ENCODE results near the gene MARCHF2.
A peak's percentile ranks its signal among the peaks of the same experiment; 100 is the strongest.
"Not testable (repeated sequence)": the region's sequence is repeated elsewhere in the genome, so short reads cannot be mapped to it uniquely, and the experiment has no call there.

MARCHF2 gene

GRCh38 chr19:8404391-8405151 is 8.5 kb upstream of the MARCHF2 start:
- DNase-seq (ENCODE audit: low read depth in 1 of 2, low spot score in 1 of 2): no peak

GRCh38 chr19:8410718-8411117 is 2.4 kb upstream of the MARCHF2 start:
- not testable (repeated sequence) for DNase-seq (ENCODE audit: low read depth in 1 of 2, low spot score in 1 of 2)

- DNase-seq (ENCODE audit: low read depth in 1 of 2, low spot score in 1 of 2): no peak
Observed at GRCh38 chr19:8413629-8413995, 507 bp downstream of the MARCHF2 start.

DNA sequence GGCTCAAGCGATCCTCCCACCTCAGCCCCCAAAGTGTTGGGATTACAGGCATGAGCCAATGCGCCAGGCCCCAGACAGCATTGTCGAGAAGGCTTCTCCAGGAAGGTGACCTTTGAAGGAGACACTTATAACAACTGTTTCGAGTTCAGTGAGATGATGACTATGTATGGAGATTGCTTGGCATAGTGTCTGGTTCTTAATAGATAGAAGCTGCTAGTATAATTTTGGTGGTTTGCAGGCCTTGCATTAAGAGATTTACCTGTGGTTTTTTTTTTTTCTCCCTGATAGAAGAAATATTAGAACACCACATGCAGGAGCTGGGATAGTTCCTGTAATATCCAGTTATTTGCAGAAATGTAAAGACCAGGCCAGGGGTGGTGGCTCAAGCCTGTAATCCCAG is 3.7 kb downstream of the MARCHF2 start:
- DNase-seq (ENCODE audit: low read depth in 1 of 2, low spot score in 1 of 2): no peak

- DNase-seq (ENCODE audit: low read depth in 1 of 2, low spot score in 1 of 2): no peak
Observed at GRCh38 chr19:8421484-8422461, 8.7 kb downstream of the MARCHF2 start.

GRCh38 chr19:8423817-8424223 is 10.7 kb downstream of the MARCHF2 start:
- no peak for DNase-seq (ENCODE audit: low read depth in 1 of 2, low spot score in 1 of 2)

DNA sequence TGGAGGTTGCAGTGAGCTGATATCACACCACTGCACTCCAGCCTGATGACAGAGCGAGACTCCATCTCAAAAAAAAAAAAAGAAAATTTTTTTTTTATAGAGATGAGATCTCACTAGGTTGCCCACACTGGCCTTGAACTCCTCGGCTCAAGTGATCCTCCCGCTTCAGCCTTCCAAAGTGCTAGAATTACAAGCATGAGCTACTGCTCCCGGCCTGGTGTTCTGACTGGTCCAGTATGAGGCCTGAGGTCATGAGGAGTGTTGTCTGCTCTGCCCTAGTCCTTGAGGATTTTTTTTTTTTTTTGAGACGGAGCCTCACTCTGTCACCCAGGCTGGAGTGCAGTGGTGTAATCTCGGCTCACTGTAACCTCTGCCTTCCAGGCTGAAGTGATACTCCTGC is 12.2 kb downstream of the MARCHF2 start:
- DNase-seq (ENCODE audit: low read depth in 1 of 2, low spot score in 1 of 2): not testable (repeated sequence)

- DNase-seq (ENCODE audit: low read depth in 1 of 2, low spot score in 1 of 2): no peak
Observed at GRCh38 chr19:8426283-8426682, 13.2 kb downstream of the MARCHF2 start.

- DNase-seq (ENCODE audit: low read depth in 1 of 2, low spot score in 1 of 2): no peak
Observed at GRCh38 chr19:8429044-8429443, 15.9 kb downstream of the MARCHF2 start.

- DNase-seq (ENCODE audit: low read depth in 1 of 2, low spot score in 1 of 2): no peak
Observed at GRCh38 chr19:8429826-8430225, 16.7 kb downstream of the MARCHF2 start.

- no peak for DNase-seq (ENCODE audit: low read depth in 1 of 2, low spot score in 1 of 2)
Observed at GRCh38 chr19:8430650-8431049, 17.5 kb downstream of the MARCHF2 start.

DNA sequence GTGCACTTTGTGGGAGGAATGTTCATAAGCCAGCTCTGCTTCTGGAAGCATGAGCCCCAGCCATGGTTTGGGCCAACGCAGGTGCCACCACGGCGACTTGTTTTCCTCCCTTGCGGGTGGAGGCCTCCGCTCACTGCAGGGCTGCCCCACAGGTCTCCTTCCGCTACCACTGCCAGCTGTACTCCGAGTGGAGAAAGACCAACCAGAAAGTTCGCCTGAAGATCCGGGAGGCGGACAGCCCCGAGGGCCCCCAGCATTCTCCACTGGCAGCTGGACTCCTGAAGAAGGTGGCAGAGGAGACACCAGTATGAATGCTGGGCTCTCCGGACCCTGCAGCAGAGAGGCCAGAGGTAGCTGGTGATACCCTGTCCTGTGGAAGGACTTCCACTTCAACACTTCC is 25.1 kb downstream of the MARCHF2 start:
- no peak for DNase-seq (ENCODE audit: low read depth in 1 of 2, low spot score in 1 of 2)

- DNase-seq (ENCODE audit: low read depth in 1 of 2, low spot score in 1 of 2): no peak
Observed at GRCh38 chr19:8441725-8442544, 28.8 kb downstream of the MARCHF2 start.

DNA sequence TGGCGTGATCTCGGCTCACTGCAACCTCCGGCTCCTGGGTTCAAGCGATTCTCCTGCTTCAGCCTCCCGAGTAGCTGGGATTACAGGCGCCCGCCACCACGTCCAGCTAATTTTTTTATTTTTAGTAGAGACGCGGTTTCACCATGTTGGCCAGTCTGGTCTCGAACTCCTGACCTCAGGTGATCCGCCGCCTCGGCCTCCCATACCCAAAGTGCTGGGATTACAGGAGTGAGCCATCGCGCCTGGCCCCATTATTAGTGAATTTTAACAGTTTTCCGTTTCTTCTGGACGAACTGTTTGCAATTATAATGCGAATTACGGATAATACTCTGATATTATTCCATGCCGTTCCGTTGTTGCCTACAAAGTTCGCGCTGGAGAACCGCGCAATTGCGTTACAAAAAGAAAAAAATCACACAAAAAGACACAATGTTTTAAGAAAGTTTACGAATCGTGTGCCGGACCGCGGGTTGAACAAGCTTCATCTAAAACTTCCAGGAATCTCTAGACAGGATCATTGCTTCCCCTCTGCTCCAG is 31.1 kb downstream of the MARCHF2 start:
- DNase-seq (ENCODE audit: low read depth in 1 of 2, low spot score in 1 of 2): not testable (repeated sequence)

GRCh38 chr19:8444677-8445487 is 31.8 kb downstream of the MARCHF2 start, which contains the start of gene HNRNPM:
TSS of gene HNRNPM (plus strand) at chr19:8444975. CDS start at chr19:8444999, 24 bp downstream.
- peak; percentile 99 to 100 for DNase-seq (ENCODE audit: low read depth in 1 of 2, low spot score in 1 of 2)

DNA sequence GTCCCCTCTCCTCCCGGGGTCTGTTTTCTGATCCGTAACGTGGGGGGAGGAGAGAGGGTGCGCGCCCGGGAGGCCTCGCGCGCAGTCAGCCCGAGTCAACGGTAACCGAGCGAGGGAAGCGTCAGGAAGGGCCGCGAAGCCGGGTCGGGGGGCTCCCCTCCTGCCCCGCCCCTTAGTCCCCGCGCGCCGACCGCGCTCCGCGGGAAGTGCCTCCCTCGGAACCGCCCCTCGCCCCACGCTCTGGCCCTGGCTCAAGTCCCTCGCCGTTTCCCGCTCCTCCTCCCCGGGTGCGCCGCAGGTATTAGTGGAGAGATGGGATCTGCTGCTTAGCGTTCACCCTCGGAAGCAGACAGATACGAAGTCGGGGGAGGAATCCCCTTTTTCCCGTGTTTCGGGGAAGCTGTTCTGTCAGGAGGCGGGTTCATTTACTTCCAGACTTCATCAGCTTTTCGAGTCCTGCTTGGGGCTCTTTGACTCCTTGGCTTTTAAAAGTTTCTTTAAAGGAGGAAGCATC is 32.4 kb downstream of the MARCHF2 start:
- DNase-seq (ENCODE audit: low read depth in 1 of 2, low spot score in 1 of 2): peak; percentile 9 to 10

DNA sequence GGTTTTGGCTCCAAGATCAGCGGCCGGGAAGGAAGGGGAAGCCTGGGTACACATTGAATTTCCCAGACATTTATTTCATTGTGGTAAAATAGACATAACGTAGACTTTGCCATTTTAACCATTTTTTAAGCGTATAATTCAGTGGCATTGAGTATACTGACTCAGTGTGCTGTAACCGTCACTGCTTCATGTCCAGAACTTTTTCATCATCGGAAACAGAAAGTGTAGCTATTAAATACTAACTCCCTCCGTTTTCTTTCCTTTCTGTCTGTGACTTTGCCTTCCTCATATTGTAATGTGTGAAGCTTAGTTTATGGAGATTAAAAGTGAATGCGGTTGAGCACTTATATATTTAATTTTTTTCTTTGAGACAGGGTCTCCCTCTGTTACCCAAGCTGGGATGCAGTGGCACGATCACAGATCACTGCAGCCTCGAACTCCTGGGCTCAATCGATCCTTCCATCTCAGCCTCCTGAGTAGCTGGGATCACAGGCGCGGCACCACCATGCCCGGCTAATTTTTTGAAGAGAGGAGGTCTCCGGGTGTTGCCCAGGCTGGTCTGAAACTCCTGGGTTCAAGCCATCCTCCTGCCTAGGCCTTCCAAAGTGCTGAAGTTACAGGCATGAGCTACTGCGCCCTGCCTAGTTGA is 33.1 kb downstream of the MARCHF2 start:
- DNase-seq (ENCODE audit: low read depth in 1 of 2, low spot score in 1 of 2): no peak

DNA sequence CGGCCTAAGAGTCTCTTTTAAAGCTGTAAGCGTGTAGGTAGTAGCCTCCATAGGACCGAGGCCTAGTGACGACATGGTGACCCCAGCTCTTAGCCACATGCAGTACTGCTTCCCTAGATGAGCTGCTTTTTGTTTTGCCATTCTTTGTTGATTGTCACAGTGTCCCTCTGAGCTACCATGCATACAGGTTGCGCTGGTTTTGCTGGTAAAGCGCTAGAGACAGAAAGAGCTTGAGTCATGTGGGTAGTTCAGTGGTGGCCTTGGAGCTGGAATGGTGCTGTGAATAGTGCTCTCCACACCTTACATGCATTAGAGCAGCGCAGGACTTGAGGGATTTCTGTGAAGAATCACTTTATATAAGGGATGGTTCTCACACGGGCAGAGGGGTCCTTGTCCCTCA is 36.7 kb downstream of the MARCHF2 start:
- no peak for DNase-seq (ENCODE audit: low read depth in 1 of 2, low spot score in 1 of 2)

- DNase-seq (ENCODE audit: low read depth in 1 of 2, low spot score in 1 of 2): no peak
Observed at GRCh38 chr19:8451377-8451776, 38.3 kb downstream of the MARCHF2 start.

All from activated CD4-positive, alpha-beta T cell treated with anti-CD3 and anti-CD28 coated beads, Interleukin-2, amount 50 U/mL, for 24 hours (primary cell).